ENCODE results near the gene ARG1. TPM values are rescaled to one million over a fixed set of nuclear protein-coding genes. Genes with fewer than 3 reads are reported as not detected.

Gene ARG1
- polyA plus RNA-seq, 1 donor, result 0.77 TPM

DNA sequence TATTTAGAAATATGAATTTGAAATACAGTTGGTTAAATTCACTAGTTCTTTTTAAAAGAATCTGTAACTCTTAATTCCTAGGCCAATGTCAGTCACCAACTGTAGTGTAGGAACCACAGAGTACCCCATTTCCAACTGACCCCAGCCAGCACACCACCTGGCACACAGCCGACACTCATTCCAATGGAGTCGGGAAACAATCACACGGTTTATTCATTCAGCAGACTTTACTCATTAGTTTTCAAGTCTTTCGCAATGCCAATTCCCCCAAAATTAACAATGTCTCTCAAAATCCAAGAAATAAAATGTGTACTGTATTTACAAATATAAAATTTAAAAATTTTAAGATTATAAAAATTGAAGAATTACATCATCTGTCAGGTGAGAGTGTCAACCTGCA is 13.5 kb downstream of the ARG1 start:
- DNase-seq, result no peak

GRCh38 chr6:131587909-131588308 is 14.9 kb downstream of the ARG1 start:
- no peak for DNase-seq

DNA sequence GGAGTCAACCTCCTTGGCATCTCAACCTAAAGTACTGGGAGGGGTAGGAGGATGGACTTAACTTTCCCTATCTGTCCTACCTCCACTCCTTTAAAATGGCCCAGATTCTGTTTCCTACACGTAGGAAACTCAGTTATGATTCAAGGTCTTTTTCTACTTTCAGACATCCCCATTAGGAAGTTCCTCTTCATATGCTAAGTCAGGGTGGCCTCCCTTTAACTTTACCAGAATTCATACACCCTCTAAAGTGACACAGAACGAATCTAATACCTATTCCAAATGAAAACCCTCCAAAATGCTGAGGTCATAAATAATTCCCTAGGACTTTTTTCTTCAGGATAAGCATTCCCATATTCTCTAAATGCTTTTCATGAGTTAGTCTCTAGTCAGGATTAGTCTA is 15.6 kb downstream of the ARG1 start:
- DNase-seq, result no peak

- no peak for DNase-seq
These were observed 19.9 kb downstream of the ARG1 start for GRCh38 chr6:131592935-131593334.

- no peak for DNase-seq
These were observed 21.0 kb downstream of the ARG1 start for GRCh38 chr6:131594074-131594473.

- DNase-seq, result no peak
These were observed 24.4 kb downstream of the ARG1 start for GRCh38 chr6:131597446-131597845.

DNA sequence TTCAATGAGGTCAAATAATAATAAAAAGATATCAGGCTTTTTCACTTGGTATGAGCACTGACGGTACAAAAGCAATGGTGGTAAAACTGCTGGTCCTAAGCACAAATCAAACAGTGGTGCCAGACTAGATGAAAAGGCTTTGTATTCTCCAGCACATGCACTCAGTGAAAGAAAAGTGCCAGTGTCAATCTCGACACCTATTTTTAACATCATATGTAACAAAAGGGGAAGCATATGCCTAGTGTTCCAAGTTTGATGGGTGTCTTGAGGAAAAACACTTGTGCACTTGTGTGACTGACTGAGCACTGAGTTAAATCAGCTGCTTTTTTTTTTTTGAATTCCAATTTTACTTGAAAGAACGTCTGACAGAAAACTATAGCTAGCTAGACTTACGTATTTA is 27.7 kb downstream of the ARG1 start:
- DNase-seq, result no peak

- no peak for DNase-seq
These were observed 29.8 kb downstream of the ARG1 start for GRCh38 chr6:131602781-131603312.

DNA sequence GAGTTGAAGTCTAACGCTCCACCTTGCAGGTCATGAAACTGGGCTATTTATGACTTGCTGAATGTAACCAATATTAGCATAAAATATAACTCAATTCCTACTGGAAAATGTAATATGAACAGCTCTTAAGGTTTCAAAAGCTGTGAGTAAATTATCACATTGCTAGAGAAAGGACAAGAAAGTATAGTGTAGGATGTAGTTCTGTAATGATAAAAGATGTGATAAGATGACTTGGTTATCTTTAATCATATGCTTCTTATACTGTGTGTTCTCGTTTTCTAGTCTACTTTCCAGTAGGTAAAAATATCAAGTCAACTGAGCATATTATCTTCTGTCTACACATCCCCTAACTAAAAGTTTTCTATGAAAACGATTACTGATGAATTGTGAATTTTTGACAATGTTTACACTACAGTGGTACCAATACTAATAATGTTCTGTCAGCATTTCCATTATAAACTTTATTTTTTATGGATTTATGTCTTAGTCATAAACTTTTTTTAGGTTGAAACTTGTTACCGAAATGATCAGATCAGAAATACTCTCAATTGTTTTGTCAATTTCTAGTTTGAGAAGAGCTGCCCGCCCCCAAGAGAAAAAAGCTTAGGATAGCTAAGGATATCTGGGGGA is 40.4 kb downstream of the ARG1 start:
- no peak for DNase-seq

- DNase-seq, result no peak
These were observed 42.2 kb downstream of the ARG1 start for GRCh38 chr6:131615275-131615674.

DNA sequence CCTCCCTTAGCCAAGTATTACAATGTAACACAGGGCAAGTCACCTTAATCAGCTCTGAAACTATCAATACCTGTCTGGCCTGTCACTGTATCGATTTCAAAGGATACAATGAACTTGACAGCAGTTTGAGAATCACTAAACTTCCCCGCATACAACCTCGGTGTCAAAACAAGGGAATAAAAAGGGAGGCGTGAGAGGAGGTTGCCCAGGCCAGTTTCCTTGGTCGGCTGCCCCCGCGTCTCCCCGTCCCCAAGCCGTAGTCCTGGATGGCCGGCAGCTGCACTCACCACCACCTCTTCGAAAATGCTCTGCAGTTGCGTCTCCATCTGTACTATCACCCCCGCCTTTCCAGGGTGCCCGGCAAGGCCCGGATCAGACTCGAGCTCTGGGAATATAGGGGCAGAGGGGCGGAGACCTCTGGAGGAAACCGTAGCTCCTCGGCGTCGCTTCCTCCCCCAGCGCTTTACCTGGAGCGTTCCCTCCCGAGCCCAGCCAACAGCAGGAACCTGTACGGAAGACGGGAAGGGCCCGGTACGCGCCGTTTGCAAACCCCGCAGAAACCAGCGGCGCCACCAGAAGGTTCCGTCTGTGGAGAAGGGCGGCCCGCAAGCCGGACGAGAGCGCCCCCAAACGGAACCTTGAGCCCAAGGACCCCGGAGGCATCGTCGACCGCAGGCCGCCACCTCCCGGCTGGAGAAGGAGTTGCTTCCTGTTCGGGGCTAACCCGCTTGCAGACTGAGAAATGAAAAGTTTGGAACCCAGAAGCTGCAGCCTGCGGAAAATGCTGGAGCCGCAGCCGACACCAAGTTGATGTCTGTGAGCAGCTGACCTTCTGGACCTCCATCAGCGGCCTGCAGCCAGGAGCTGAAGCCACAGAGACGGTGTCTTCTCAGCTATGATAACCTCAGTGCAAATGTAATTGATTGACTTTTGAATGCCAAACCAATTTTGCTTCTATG is 55.0 kb downstream of the ARG1 start, which contains the start of gene MED23:
Gene MED23 (minus strand): TSS at position 519 of the 959 bp plus-strand sequence. CDS start 193 bp downstream, at position 326.
- peak; percentile 95 for DNase-seq

DNA sequence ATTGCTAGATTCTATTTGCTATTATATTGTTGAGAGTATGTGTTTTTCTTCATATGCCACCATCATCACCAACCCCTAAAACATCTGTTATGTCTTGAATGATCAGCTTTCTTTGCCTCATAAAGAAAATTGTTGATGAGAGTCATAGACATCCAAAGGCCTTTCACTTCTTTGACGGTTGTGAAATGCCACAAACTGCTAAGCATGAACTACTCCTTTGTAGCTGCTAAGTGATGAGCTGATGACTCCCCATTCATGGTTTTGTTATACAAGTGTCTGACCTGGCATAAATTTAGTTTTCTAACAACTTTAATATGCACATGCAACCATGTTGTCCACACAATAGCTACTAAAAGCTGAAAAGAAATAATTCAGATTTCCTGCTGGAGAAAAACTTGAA is 55.7 kb downstream of the ARG1 start:
- DNase-seq, result no peak

DNA sequence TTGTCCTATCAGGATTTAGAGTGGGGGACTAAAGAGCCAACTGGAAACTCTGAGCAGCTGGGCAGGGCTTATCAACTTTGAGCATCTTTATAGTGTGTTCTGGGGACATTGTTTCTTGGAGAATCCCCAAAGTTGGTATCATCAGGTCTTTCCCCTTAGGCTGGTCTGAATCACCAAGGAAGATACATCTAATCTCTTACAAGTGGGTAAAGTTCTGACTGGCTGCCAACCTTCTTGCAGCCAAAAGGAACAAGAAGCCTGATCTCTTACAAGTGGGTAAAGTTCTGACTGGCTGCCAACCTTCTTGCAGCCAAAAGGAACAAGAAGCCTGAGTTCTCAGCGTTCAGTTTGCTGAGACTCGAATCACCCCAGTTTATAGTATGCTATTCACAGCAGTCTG is 56.6 kb downstream of the ARG1 start:
- DNase-seq, result no peak

- DNase-seq, result no peak
These were observed 58.7 kb downstream of the ARG1 start for GRCh38 chr6:131631625-131632289.

Other genes starting within 250 kb of the ARG1 start
- 22.0 TPM for gene MED23, start 55.0 kb downstream of the ARG1 start, polyA plus RNA-seq (ENCODE audit: insufficient read length)
- gene ENPP3, start 64.1 kb downstream of the ARG1 start, polyA plus RNA-seq (ENCODE audit: insufficient read length), result 0.52 TPM
- not detected for gene OR2A4, start 128.2 kb downstream of the ARG1 start, polyA plus RNA-seq (ENCODE audit: insufficient read length)
- not detected for gene CTAGE9, start 137.8 kb downstream of the ARG1 start, polyA plus RNA-seq (ENCODE audit: insufficient read length)
- gene ENPP1, start 234.8 kb downstream of the ARG1 start, polyA plus RNA-seq (ENCODE audit: insufficient read length), result 11.0 TPM

Data from hindlimb muscle (tissue), 1 donor.